Right cardiac atrium (tissue), 5 donors: Measurements from ENCODE around the gene STX10. TPM values are rescaled to one million over a fixed set of nuclear protein-coding genes. Genes with fewer than 3 reads are reported as not detected.
A peak's percentile ranks its signal among the peaks of the same experiment; 100 is the strongest.

Experiments used
- ATAC-seq, 2 donors: fragments of 200-7000 bp; cut with Tn5 transposase; one replicate each; pipeline versions ENCODE4 v1.8.0 to v1.9.1; 2020; ENCODE audit warnings: moderate library complexity in 2 of 2, mild to moderate bottlenecking in 1 of 2
- DNase-seq, 3 donors: peaks; one replicate each; pipeline ENCODE4 v3.0.0-alpha.2; 2020
- H3K27ac ChIP-seq: one replicate; pipeline ENCODE4 v1.5.1; 2013; ENCODE audit warnings: mild to moderate bottlenecking, low read length, control low read depth, moderate library complexity
- H3K27me3 ChIP-seq: one replicate; pipeline ENCODE4 v1.6.1; 2013; ENCODE audit not compliant: control insufficient read depth, insufficient read depth
- H3K4me1 ChIP-seq: one replicate; pipeline ENCODE4 v1.6.1; 2013; ENCODE audit warnings: low read length; ENCODE audit not compliant: control insufficient read depth, insufficient read depth
- H3K4me3 ChIP-seq: one replicate; pipeline ENCODE4 v1.5.1; 2013; ENCODE audit warnings: low read length, control low read depth
- H3K9me3 ChIP-seq: one replicate; pipeline ENCODE4 v1.6.1; 2013; ENCODE audit warnings: low read length; ENCODE audit not compliant: control insufficient read depth
- WGBS: extraction: QIAGEN DNeasy Blood & Tissue Kit; methylation state at CpG from one replicate; pipeline ENCODE4 v1.1.7; 2013; 5-methylcytosine and 5-hydroxymethylcytosine counted together
- intact Hi-C, 4 donors: fragments of 100-400 bp; cut with DNase I; formaldehyde crosslinking; loops; one replicate each; pipeline versions ENCODE4 v1.11.0 to v1.14.0; 2022 to 2023
- polyA plus RNA-seq: library from polyadenylated mRNA; stranded (reverse); fragments of 200-250 nt; gene quantifications from one replicate; pipeline ENCODE4 v1.2.3, GENCODE V29; 2013
- total RNA-seq, 4 donors: library from RNA; stranded (reverse); fragmentation: NEBNext Ultra II Directional; extraction: Animal tissue kit (Norgen Biotek cat#: 25700); gene quantifications; one replicate each; pipeline ENCODE4 v1.2.1, GENCODE V29; 2021
- donor health status: healthy with polysubstance abuse.
- donor health status: DM: no; HTN: yes; CAD: no.
- donor health status: DM: no; HTN: no; CAD: no.
- donor health status: DM: no; HTN: yes; CAD: no; lungs with severe emphysema.
- donor health status: DM: yes; HTN: yes; CAD: no.

Gene STX10
- total and polyA plus RNA-seq, 5 donors: 30.8 to 47.7 (median 37.3) TPM

GRCh38 chr19:13164343-13165161, 14.4 kb upstream of the STX10 start:
- H3K4me3 ChIP-seq: no peak overlapping the region

GRCh38 chr19:13163609-13164342, 13.6 kb upstream of the STX10 start:
- Histone ChIP-seq H3K9me3 (no peaks in the 10 kb centered on the region), H3K27me3 (no peaks in the 10 kb centered on the region), H3K4me3 (peak overlapping the region; percentile 16), H3K4me1 (peaks cover 11% of the 10 kb centered on the region), H3K27ac (peak overlapping the region; percentile 94)
- DNase-seq (peak; percentile 85 to 91 (median 88)), ATAC-seq (peak; percentile 54 to 57)
- intact Hi-C loops: loop anchor here in 1 of 4 donors (5.0 kb wide), 1 partner anchor 61 kb away; the partner anchor contains the start of gene LYL1
- WGBS: 8% methylated on average over 20 of the region's 20 CpGs

More at GRCh38 chr19:13164343-13165161, 14.4 kb upstream of the STX10 start:
- DNase-seq (peak; percentile 88 to 92 (median 90)), ATAC-seq (peak; percentile 37 to 60)
- Histone ChIP-seq H3K4me1 (peaks cover 11% of the 10 kb centered on the region), H3K9me3 (no peaks in the 10 kb centered on the region), H3K27me3 (no peaks in the 10 kb centered on the region), H3K27ac (peak overlapping the region; percentile 94)
- WGBS: 14% methylated on average over 19 of the region's 19 CpGs
- intact Hi-C loops: loop anchor here in 1 of 4 donors (5.0 kb wide), 1 partner anchor 62 kb away; the partner anchor contains the start of gene LYL1

GRCh38 chr19:13162724-13163608, 12.8 kb upstream of the STX10 start:
- ATAC-seq: peak; percentile 88 to 93
- intact Hi-C loops: loop anchor here in 1 of 4 donors (5.0 kb wide), 1 partner anchor 61 kb away; the partner anchor contains the start of gene LYL1

GRCh38 chr19:13160557-13160956, 10.4 kb upstream of the STX10 start:
- intact Hi-C loops: loop anchor here in 1 of 4 donors (5.0 kb wide), 1 partner anchor 58 kb away; the partner anchor contains the start of gene LYL1
- Histone ChIP-seq H3K4me3 (no peak overlapping the region), H3K27me3 (no peaks in the 10 kb centered on the region), H3K4me1 (peaks cover 11% of the 10 kb centered on the region), H3K27ac (no peak overlapping the region), H3K9me3 (no peaks in the 10 kb centered on the region)
- no peak for DNase-seq
- ATAC-seq: no peak
- 89% methylated on average over 1 of the region's 1 CpG for WGBS

More at GRCh38 chr19:13162724-13163608, 12.8 kb upstream of the STX10 start:
- DNase-seq: peak; percentile 99
- Histone ChIP-seq H3K9me3 (no peaks in the 10 kb centered on the region), H3K4me1 (peaks cover 11% of the 10 kb centered on the region), H3K4me3 (peak overlapping the region; percentile 21), H3K27me3 (no peaks in the 10 kb centered on the region), H3K27ac (peak overlapping the region; percentile 94)
- 2% methylated on average over 58 of the region's 58 CpGs for WGBS

- Histone ChIP-seq H3K27me3 (no peaks in the 10 kb centered on the region), H3K9me3 (no peaks in the 10 kb centered on the region), H3K27ac (no peak overlapping the region), H3K4me1 (peaks cover 7% of the 10 kb centered on the region), H3K4me3 (no peak overlapping the region)
- 96% methylated on average over 3 of the region's 3 CpGs for WGBS
- intact Hi-C loops: loop anchor here in 1 of 4 donors (5.0 kb wide), 1 partner anchor 57 kb away; the partner anchor contains the start of gene LYL1
- ATAC-seq: no peak
- DNase-seq: no peak
These were observed 9.5 kb upstream of the STX10 start for GRCh38 chr19:13159713-13160112.

- peak overlapping the region; percentile 94 for H3K27ac ChIP-seq
These were observed 5.5 kb upstream of the STX10 start for GRCh38 chr19:13155472-13156359.

GRCh38 chr19:13154911-13155471, 4.8 kb upstream of the STX10 start:
- H3K4me3 ChIP-seq: peak overlapping the region; percentile 72
- DNase-seq (peak; percentile 72 to 87 (median 82)), ATAC-seq (no peak)
- WGBS: 16% methylated on average over 24 of the region's 24 CpGs
- no peaks in the 10 kb centered on the region for H3K27me3 ChIP-seq
- H3K4me1 ChIP-seq: no peaks in the 10 kb centered on the region
- intact Hi-C loops: no loop called here
- H3K9me3 ChIP-seq: no peaks in the 10 kb centered on the region
- peak overlapping the region; percentile 94 for H3K27ac ChIP-seq

More at GRCh38 chr19:13155472-13156359, 5.5 kb upstream of the STX10 start:
- intact Hi-C loops: no loop called here
- WGBS: 12% methylated on average over 55 of the region's 55 CpGs
- H3K4me3 ChIP-seq: peak overlapping the region; percentile 72
- H3K4me1 ChIP-seq: no peaks in the 10 kb centered on the region
- H3K9me3 ChIP-seq: no peaks in the 10 kb centered on the region
- no peaks in the 10 kb centered on the region for H3K27me3 ChIP-seq
- peak; percentile 88 to 94 (median 92) for DNase-seq
- ATAC-seq: peak; percentile 1 to 24

- WGBS: 3% methylated on average over 21 of the region's 21 CpGs
These were observed 4.1 kb upstream of the STX10 start for GRCh38 chr19:13154241-13154778.

GRCh38 chr19:13153569-13154240, 3.5 kb upstream of the STX10 start:
- peaks cover 2% of the 10 kb centered on the region for H3K4me1 ChIP-seq
- no peaks in the 10 kb centered on the region for H3K27me3 ChIP-seq
- peak; percentile 55 to 82 (median 80) for DNase-seq
- peak overlapping the region; percentile 72 for H3K4me3 ChIP-seq
- no peaks in the 10 kb centered on the region for H3K9me3 ChIP-seq
- intact Hi-C loops: no loop called here
- 8% methylated on average over 69 of the region's 69 CpGs for WGBS
- ATAC-seq: no peak
- peak overlapping the region; percentile 91 for H3K27ac ChIP-seq

More at GRCh38 chr19:13154241-13154778, 4.1 kb upstream of the STX10 start:
- peak; percentile 34 to 50 for ATAC-seq
- Histone ChIP-seq H3K9me3 (no peaks in the 10 kb centered on the region), H3K27ac (peak overlapping the region; percentile 91), H3K4me3 (peak overlapping the region; percentile 72), H3K4me1 (no peaks in the 10 kb centered on the region), H3K27me3 (no peaks in the 10 kb centered on the region)
- peak; percentile 96 to 97 (median 97) for DNase-seq
- intact Hi-C loops: no loop called here
